Thyroid gland (tissue), 4 donors: ENCODE data around the gene LHFPL4.

Experiments used
- POLR2A ChIP-seq, 2 donors: fragments of 450-650 bp; IDR thresholded peaks; one replicate each; pipeline ENCODE4 v1.6.1; 2017; ENCODE audit warnings: antibody characterized with exemption in 2 of 2, mild to moderate bottlenecking in 2 of 2, moderate library complexity in 1 of 2
- TF ChIP-seq, protein P1 (sequence below), 6 experiments: fragments of 200-600 bp in 3 of 6; fragments of 450-650 bp in 3 of 6; sonication (generic) in 3 of 6; IDR thresholded peaks; one replicate each; pipeline ENCODE4 v1.5.1; 2016 to 2019; ENCODE audit warnings: antibody characterized with exemption in 6 of 6, mild to moderate bottlenecking in 2 of 6, inconsistent platforms in 1 of 6, moderate library complexity in 1 of 6

DNA sequence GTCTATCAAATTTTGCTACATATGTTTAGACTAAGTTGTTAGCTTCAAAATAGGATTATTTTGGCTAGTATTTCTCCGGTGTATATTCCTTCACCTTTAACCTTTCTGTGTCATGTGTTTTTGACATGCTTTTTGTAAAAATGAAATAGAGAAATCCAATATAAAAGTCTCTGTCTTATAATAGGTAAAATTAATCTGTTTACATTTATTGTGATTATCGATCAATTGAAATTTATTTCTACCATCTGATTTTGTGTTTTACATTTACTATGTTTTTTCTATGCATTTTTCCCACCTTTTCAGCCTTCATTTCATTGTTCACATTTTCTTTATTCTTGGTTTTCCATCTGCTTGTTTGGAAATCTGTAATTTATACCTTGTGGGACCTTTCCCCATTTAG is 11.7 kb upstream of the LHFPL4 start:
- TF ChIP-seq, protein P1, sequence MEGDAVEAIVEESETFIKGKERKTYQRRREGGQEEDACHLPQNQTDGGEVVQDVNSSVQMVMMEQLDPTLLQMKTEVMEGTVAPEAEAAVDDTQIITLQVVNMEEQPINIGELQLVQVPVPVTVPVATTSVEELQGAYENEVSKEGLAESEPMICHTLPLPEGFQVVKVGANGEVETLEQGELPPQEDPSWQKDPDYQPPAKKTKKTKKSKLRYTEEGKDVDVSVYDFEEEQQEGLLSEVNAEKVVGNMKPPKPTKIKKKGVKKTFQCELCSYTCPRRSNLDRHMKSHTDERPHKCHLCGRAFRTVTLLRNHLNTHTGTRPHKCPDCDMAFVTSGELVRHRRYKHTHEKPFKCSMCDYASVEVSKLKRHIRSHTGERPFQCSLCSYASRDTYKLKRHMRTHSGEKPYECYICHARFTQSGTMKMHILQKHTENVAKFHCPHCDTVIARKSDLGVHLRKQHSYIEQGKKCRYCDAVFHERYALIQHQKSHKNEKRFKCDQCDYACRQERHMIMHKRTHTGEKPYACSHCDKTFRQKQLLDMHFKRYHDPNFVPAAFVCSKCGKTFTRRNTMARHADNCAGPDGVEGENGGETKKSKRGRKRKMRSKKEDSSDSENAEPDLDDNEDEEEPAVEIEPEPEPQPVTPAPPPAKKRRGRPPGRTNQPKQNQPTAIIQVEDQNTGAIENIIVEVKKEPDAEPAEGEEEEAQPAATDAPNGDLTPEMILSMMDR (IDR thresholded peaks at IDR 0.05), result no peak
- TF ChIP-seq POLR2A (IDR thresholded peaks at IDR 0.05), result no peak
